ENCODE data around the gene GNG7.
"Not testable (repeated sequence)": the region's sequence is repeated elsewhere in the genome, so short reads cannot be mapped to it uniquely, and the experiment has no call there.

GNG7 gene

DNA sequence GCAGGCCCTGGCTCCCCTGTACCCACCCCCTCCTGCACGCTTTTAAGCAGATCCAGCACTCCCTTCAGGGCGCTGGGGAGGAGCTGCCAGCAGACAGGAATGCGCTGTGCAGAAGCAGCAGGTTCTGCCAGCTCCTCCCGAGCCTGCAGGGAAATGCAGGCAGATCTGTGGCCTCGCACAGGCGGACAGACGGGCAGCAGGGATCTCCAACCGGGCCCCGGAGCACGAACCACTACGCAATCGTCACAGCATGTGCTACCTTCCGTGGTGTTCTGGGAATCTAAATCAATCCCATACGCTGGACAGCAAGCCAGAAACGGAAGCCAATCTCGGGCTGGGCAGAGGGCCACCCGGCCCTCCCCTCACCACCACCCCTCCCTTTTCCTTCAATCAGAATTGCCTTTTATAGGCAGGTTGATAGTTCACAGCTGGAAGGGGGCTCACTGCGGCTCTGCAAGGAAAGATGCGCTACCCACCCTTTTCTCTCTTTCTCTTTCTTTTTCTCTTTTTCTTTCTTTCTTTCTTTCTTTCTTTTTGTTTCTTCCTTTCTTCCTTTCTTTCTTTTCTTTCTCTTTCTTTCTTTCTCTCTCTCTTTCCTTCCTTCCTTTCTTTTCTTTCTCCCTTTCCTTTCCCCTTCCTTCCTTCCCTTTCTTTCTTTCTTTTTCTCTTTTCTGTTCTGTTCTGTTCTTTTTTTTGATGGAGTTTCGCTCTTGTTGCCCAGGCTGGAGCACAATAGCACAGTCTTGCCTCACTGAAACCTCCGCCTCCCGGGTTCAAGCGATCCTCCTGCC, 99.9 kb downstream of the GNG7 start:
- DNase-seq (ENCODE audit: low spot score): peak; percentile 86

DNA sequence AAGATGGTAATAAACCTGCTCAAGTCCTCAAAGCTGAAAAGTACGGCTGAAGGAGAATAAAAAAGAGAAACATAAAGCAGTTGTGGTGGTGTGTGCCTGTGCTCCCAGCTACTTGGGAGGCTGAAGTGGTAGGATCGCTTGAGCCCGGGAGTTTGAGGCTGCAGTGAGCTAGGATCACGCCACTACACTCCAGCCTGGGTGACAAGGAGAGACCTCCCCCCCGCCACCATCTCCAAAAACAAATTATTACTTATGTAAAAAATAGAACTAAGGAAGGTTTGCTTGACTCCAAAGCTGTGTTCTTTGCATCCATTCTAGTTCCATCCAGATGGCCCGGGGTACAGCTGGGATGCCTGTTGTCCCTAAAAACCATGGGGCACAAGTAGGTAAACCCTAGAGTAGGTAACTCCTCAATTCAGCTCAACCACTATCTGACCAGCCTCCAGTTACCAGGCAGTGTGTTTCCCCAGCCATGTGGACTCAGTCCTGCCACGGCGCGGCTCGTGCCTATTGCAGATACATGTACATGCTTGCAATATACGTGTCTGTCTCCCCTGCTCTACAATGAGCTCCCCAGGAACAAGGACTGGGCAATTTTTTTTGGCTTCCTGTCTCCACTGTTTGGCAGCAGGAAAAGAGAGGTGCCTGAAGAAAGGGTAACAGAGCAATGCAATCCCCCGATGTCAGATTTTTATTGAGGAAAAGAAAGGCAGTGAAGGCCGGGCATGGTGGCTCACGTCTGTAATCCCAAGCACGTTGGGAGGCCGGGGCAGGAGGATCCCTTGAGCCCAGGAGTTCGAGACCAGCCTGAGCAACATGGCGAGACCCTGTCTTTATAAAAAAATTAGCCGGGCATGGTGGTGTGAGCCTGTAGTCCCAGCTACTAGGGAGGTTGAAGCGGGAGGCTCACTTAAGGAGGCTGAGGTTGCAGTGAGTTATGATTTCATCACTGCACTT, 101.3 kb downstream of the GNG7 start:
- no peak for DNase-seq (ENCODE audit: low spot score)

DNA sequence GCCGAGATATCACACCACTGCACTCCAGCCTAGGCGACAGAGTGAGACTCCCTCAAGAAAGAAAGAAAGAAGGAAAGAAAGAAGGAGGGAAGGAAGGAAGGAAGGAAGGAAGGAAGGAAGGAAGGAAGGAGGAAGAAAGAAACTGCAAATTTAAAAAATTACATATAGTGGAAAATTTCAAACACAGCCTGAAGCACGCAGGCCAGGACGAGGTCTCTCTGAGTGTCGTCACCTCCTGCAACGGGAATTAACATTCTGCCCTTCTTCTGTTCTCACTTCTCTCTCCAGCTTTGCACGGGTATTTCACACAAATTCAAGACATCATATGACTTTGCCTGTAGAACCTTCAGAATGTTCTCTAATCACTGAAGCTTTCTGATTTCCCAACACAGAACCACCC, 108.2 kb downstream of the GNG7 start:
- no peak for DNase-seq (ENCODE audit: low spot score)

DNA sequence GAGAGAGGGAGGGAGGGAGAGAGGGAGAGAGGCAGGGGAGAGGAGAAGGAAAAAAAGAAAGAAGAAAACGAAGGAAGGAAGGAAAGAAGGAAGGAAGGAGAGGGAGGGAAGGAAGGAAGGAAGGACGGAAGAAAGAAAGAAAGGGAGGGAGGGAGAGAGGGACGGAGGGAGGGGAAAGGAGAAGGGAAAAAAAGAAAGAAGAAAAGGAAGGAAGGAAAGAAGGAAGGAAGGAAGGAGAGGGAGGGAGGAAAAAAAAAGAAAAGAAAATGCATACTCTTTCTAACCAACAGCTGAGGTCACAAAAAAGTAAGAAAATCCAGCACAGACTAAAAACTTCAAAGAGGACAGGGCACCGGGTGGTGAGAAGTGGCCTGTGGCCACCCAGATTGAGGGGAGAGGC, 109.7 kb downstream of the GNG7 start:
- DNase-seq (ENCODE audit: low spot score): no peak

DNA sequence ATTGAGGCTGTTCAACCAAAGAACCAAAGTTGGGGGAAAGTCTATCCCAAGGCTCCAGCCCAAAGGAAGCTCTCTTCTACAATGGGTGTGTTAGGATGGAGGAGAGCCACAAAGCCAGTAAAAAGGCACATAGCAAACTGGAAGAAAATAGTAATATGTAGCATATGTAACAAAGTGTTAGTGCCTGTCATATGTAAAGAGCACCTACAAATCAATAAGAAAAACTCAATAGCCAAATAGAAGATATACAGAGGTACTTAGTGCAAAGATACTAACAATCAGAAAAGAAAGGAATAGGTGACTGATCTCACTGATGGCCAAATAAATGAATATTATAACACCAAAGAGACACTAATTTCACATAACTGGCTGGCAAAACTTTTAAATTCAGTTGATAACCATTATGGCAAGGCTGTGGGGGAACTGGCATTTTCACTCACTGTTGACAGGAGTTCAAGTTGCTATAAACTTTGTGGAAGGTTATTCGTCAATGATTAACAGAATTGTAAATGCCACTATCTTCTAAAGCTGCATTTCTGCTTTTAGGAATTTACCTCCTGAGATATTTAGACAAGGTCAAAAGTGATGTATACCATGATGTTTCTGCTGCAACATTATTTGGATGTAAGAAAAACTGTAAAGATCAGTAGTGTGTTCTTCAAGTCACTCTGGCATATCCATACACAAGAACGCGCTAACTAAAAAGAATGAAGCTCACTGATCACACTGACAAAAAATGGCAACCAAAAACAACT, 110.8 kb downstream of the GNG7 start:
- no peak for DNase-seq (ENCODE audit: low spot score)

DNA sequence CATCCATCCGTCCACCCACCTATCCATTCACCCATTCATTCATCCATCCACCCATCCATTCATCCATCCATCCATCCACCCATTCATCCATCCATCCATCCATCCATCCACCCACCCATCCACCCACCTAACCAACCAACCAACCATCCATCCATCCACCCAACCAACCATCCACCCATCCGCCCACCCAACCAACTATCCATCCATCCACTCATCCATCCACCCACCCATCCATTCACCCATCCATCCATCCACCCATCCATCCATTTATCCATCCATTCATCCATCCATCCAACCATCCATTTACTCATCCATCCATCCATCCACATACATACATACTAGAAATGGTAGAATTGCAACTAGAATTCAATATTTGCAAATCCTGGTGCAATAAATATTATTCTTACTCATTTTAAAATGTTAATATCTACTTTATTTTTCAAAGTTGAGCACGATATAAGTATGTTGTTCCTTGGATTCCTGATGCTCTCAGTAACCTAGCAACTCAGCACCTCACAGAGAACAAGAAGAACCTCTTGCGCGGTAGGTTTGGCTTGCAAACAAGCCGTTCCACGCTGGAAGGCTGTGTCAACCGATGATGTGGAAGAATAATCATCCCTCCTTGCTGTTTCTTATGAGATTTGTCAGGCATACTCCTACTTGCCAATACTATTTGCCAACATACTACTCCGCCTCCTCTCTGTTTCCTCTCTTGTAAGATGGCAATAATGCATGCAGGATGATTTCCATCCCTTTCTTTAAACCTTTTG, 111.7 kb downstream of the GNG7 start:
- DNase-seq (ENCODE audit: low spot score): no peak

DNA sequence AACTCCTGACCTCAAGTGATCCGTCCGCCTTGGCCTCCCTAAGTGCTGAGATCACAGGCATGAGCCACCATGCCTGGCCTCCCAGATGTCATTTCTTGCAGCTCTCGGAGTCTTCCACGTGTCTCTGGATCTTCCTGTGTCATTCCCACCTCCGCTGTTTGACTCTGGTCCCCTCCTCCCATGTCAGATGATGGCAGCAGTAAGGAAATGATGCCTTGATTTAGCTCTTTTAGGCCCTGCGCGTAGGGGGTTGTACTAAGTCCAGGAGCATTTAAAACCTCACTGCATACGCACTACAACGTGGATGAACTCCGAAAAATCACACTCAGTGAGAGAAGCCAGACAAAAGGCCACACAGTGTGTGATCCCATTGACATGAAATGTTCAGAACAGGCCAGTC, 113.1 kb downstream of the GNG7 start:
- no peak for DNase-seq (ENCODE audit: low spot score)

DNA sequence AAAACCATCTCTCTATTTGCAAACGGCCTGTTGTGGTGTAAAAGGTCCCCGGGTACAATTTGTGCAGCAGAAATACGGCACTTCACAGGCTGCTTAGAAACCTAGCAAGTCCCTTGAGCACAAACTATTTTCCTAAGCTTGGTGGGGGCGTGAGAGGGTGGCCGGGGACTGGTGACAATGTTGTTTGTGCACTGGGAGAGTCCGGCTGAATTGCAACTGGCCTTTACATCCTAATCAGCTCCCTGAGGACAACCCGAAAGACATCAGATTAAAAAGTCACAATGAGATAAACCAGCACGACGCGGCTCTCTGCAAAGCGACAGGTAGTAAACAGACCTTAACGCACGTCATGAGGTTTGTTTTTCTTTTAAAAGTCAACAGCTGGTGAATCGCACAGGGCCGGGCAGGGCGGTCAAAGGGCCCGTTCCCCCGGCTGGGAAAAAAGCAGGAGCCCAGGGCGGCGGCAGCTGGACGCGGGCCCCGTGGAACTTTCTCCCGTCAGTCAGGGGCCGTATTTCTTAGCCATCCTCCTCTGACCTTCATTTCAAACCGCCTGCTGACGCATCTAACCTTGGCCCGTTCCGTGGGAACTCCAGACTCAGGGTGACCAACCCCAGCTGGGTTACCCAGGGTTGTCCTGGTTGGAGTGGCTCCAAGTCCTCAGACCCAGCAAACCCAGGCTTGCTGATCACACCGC, 114.3 kb downstream of the GNG7 start:
- no peak for DNase-seq (ENCODE audit: low spot score)

DNA sequence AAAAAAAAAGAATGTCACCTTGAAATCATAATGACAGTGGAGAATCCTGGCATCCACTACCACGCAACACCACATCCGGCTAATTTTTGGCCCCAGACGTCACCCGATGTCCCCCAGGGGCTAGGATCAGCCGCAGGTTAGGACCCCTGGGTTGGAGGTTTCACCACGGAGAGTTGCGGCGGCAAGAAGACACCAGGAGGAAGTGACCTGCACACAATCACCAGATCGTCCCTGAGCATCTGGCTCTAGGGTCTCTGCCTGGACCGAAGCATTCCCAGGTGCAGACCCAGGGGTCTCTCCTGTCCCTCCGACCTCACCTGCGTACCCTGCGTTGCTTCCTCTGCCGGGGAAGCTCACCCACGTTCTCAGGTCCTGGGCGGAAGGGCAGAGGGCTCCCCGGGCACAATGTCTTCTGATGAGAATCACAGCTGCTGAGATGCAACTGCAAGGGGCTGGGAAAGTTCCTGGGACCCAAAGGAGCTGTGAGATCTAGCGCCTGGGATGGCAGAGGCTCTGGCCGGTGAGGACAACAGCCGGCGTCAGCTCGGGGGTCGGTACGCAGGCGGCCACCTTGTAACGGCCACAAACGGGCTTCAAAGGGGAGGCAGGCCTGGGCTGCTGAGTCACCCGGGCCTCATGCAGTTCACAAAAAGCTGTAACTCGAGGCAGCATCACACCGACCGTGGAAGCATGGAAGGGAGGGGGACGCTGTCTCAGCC, 115.3 kb downstream of the GNG7 start:
- DNase-seq (ENCODE audit: low spot score): no peak

DNA sequence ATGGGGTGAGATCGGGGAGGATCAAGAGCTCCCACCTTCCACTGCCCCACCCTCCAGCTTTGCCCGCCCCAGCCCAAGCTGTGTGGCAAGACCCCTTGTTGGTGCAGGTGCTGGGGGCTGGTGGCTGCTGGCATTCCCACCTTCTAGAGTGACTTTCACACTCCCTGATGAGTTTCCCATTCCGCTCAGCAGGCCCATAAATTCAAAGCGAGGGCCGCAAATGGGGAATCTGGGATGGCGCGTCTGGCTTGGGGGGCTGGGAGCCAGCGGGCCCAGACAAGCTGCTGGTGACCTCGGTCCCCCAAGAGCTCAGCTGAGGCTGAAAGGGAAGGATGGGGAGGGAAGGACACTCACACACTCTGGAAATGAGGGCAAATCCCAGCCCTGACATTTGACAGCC, 116.3 kb downstream of the GNG7 start:
- no peak for DNase-seq (ENCODE audit: low spot score)

DNA sequence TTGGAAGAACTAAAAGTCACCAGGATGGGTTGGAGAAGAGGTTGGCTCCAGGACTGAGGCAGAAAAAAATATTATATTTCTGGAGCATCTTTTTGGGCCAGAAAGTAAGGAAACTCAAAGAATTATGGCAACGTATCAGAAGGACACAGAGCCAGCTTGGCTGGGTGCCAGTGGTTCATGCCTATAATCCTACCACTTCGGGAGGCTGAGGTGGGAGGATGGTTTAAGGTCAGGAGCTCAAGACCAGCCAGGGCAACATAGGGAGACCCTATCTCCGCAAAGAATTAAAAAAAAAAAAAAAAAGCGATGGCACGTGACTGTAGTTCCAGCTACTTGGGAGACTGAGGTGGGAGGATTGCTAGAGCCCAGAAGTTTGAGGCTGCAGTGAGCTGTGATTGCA, 118.5 kb downstream of the GNG7 start:
- DNase-seq (ENCODE audit: low spot score): no peak

DNA sequence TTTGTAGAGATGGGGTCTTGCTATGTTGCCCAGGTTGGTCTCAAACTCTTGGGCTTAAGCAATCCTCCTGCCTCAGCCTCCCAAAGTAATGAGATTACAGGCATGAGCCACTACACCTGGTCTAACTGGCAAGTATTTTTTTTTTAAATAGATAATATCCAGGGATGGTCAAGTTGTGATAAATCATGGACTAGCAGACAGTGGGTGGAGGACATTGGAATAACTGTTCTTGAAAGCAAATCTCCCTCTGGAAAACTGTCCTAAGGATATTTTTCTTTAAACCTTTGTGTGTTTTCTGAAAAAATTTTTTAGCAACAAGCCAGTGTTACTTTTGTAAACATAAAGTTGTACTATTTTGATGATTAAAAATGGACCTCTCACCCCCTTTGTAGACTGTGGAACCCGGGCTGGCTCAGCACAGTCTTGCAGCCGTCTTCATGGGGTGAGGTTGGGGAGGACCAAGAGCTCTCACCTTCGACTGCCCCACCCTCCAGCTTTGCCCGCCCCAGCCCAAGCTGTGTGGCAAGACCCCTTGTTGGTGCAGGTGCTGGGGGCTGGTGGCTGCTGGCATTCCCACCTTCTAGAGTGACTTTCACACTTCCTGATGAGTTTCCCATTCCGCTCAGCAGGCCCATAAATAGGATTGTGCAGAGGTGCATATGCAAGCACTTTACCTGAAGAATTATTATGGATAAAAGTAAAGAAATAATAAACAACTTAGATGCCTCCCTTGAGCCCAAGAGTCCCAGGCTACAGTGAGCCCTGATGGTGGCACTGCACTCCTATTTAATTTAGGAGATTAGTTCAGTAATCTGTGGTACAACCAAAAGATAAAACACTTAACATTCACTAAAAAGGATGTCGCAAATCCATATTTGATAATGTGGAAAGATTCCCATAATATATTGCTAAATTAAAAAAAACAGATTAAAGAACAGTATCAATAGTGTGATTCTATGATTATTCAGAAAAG, 119.2 kb downstream of the GNG7 start:
- DNase-seq (ENCODE audit: low spot score): no peak

DNA sequence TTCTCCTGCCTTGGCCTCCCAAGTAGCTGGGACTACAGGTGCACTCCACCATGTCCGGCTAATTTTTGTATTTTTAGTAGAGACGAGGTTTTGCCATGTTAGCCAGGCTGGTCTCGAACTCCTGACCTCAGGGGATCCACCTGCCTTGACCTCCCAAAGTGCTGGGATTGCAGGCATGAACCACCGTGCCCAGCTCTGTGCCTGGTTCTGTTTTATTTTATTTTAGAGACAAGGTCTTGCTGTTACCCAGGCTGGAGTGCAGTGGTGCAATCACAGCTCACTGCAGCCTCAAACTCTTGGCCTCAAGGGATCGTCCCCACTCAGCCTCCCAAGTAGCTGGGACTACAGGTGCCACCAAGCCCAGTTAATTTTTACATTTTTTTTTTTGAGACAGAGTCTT, 122.1 kb downstream of the GNG7 start:
- not testable (repeated sequence) for DNase-seq (ENCODE audit: low spot score)

DNA sequence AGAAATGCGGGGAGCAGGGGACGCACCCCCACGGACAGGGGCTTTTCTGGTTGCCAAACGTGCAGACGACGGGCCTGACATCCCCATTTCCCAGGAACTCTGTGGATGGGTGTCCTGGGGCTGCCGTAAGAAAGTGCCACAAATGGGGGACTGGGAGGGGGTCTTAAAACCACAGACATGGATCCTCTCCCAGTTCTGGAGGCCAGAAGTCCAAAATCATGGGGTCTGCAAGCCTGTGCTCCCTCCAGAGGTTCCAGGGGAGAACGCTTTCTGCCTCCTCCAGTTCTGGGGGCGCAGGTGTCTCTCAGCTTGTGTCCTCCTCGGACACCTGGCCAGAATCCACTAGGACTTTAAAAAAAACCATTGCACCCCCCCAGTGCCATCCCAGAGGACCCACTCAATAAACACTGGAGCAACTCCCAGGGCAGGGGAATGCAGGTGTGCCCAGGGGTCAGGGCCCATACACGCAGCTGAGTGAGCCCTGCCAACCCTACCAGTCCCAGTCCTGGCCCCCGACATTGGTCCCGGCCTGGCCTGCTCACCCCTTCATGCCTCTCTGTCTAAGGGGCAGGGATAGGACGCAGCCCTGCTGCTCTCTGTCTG, 122.7 kb downstream of the GNG7 start:
- no peak for DNase-seq (ENCODE audit: low spot score)

DNA sequence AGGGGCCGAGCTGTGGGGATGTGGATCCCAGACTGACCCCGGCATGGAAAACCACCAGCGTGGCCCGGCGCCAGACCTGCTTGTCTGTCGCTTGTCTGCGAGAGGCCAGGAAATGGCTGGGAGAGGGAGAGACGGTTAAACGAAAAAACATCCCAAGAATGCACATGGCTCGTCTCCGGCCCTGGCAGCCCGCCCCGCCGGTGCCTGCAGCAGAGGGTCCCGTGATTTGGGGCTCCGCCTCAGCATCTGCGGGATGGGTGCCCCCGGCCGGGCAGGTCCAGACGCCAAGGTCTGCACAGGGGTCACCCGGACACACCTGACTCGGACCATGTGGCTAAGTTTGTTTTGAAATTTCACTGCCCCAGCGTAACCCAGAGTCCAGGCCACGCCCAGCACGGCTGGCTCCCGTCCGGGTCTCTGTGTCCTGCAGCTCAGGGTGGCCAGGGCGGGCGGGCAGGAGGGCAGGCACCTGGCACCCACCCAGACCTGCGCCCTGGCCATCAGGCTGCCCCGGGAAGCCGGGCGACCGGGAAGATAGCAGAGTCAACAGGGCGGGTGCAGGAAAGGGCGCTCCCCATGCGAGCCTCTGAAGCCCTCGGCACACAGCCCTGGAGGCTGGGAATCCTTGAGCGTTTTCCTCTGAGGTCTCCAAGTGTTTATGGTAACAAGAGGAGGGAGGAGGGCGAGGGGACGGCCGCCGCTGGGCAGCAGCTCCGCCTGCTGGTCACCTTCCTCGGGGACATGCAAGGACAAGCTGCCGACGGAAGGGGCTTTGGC, 123.4 kb downstream of the GNG7 start:
- DNase-seq (ENCODE audit: low spot score): peak; percentile 90

DNA sequence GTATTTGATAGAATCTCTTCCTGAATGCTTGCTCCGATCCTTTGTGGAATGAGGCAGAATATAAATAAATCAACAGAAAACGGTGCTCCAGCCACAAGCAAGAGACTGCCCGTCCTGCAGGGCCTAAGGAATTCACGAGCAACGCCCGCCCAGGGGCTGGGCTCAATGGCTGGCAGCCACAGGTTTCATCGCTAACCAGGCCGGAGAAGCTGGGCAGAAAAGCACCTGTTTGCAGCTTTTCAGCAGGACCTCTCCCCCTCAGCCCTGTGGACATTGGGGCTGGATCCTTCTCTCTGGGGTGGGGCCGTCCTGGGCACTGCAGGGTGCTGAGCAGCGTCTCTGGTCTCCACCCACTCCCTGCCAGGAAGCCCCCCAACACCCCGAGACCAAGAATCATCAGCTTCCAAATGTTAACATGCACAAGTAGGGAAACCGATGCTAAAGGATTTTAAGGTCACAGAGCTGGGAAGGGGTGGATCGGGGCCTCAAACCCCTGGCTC, 124.1 kb downstream of the GNG7 start:
- no peak for DNase-seq (ENCODE audit: low spot score)

DNA sequence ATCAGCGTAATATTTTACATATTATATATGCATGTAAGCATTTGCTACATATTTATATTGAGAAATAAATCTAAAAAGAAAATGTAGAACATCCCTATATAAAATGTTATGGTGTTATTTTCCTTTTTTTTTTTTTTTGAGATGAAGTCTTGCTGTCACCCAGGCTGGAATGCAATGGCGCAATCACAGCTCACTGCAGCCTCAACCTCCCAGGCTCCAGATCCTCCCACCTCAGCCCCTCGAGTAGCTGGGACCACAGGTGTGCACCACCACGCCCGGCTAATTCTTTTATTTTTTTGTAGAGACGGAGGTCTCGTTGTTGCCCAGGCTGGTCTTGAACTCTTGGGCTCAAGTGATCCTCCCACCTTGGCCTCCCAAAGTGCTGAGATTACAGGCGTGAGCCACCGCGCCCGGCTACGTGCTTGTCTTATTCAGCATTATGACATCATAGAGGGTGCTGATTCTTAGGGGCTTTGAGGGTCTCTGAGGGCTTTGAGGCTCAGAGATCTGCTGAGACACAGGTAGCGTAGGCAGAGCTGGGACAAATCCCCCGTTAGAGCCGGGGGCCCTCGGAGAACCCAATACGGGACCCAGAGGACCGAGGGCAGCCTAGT, 124.7 kb downstream of the GNG7 start:
- no peak for DNase-seq (ENCODE audit: low spot score)

All from left forelimb (tissue), 1 donor.